Psoas muscle (tissue), 8 donors: Measurements from ENCODE around the gene ASB2. TPM values are rescaled to one million over a fixed set of nuclear protein-coding genes. Genes with fewer than 3 reads are reported as not detected.

Experiments
- ATAC-seq, 4 donors: fragments of 200-7000 bp; cut with Tn5 transposase; one replicate each; pipeline ENCODE4 v1.9.1; 2020; ENCODE audit warnings: moderate library complexity in 3 of 4, mild to moderate bottlenecking in 2 of 4
- DNase-seq, 2 donors: peaks; one replicate each; pipeline ENCODE4 v3.0.0-alpha.2; 2020
- H3K27ac ChIP-seq: fragments of 200-600 bp; one replicate; pipeline ENCODE4 v1.8.0; 2022
- H3K27me3 ChIP-seq, 3 donors: fragments of 200-600 bp in 1 of 3; one replicate each; pipeline versions ENCODE4 v1.6.1 to v1.8.0; 2013 to 2022; ENCODE audit warnings: low read length in 2 of 3, mild to moderate bottlenecking in 2 of 3, moderate library complexity in 1 of 3; ENCODE audit not compliant: insufficient read depth in 3 of 3
- H3K36me3 ChIP-seq, 2 donors: fragments of 200-600 bp in 1 of 2; one replicate each; pipeline versions ENCODE4 v1.6.1 to v1.8.0; 2013 to 2022; ENCODE audit warnings: low read depth in 1 of 2, mild to moderate bottlenecking in 1 of 2, moderate library complexity in 1 of 2; ENCODE audit not compliant: insufficient read depth in 1 of 2
- H3K4me1 ChIP-seq: fragments of 200-600 bp; one replicate; pipeline ENCODE4 v1.8.0; 2022
- H3K4me3 ChIP-seq: fragments of 200-600 bp; one replicate; pipeline ENCODE4 v1.8.0; 2022; ENCODE audit warnings: mild to moderate bottlenecking
- H3K9me3 ChIP-seq: fragments of 200-600 bp; one replicate; pipeline ENCODE4 v1.8.0; 2022
- CTCF ChIP-seq: fragments of 200-600 bp; IDR thresholded peaks from one replicate; pipeline ENCODE4 v1.8.0; 2022; ENCODE audit warnings: antibody characterized with exemption
- WGBS, 3 donors: extraction: QIAGEN DNeasy Blood & Tissue Kit; methylation state at CpG; one replicate each; pipeline versions ENCODE4 v1.1.6 to v1.1.7; 2013; 5-methylcytosine and 5-hydroxymethylcytosine counted together
- intact Hi-C, 2 donors: fragments of 100-400 bp; cut with DNase I; formaldehyde crosslinking; loops; one replicate each; pipeline versions ENCODE4 v1.11.0 to v1.14.2; 2022
- polyA plus RNA-seq, 3 donors: library from polyadenylated mRNA; stranded (reverse); fragments of 200-250 nt; gene quantifications; one replicate each; pipeline ENCODE4 v1.2.3, GENCODE V29; 2013
- total RNA-seq, 4 donors: library from RNA; stranded (reverse); fragmentation: NEBNext Ultra II Directional in 2 of 4; extraction: Animal tissue kit (Norgen Biotek cat#: 25700) in 2 of 4; gene quantifications; one replicate each; pipeline versions ENCODE4 v1.2.1 to v1.2.4, GENCODE V29; 2021 to 2023
- donor health status: healthy with polysubstance abuse.
- donor health status: DM: no; HTN: no; CAD: no; lungs with moderate emphysema.
- donor health status: Bipolar disorder and iron deficiency.
- donor health status: healthy.
- donor health status: DM: yes; HTN: yes; CAD: no.
- donor health status: DM: no; HTN: no; CAD: no.
- donor health status: DM: no; HTN: no; CAD: no.
- donor health status: DM: yes; HTN: yes; CAD: no.

The ASB2 gene
- total and polyA plus RNA-seq, 7 donors: 41.2 to 460 (median 230) TPM

- no peaks in the 10 kb centered on the region for H3K27me3 ChIP-seq
- WGBS, 3 donors: 18 to 27% (median 26%) methylated on average over 2 of the region's 2 CpGs
- intact Hi-C loops: no loop called here
- no peaks in the 10 kb centered on the region for H3K9me3 ChIP-seq
- peak in 1 of 2 donors; percentile 8 for DNase-seq
- peaks cover 0 to 19% of the 10 kb centered on the region in 2 donors for H3K36me3 ChIP-seq
- no peaks in the 10 kb centered on the region for H3K4me1 ChIP-seq
- H3K4me3 ChIP-seq: no peak overlapping the region
- H3K27ac ChIP-seq: no peak overlapping the region
- ATAC-seq: no peak
- TF ChIP-seq CTCF: no peak
Observed at GRCh38 chr14:93915800-93916199, 60.6 kb downstream of the ASB2 start.

DNA sequence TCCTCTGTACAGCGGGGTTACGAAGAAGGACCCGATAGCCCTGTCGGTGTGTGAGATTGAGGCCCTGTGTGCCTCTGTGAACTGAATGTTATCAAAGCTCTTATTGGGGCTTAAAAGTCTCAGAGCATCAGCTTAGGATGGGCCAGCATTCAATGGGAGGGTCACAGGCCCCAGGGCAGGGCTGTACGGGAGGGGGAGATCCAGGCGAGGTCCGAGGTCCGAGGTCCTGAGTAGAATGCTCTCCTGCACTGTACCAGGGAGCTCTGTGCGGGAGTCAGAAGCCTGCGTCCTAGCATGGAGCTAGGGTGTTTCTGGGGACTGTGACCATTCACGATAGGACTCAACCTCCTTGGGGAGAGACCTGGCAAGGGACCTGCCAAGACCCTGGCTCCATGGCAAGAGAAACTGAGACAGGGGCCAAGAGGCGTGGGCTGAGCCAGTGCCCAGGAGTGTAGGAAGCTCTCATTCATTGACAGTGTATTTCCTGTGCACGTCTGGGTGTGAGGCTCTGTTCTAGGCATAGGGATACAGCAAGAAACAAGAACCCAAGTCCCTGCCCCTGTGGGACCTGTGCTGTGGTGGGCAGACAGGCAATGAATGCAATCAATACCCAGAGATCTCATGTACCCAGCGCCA is 61.2 kb downstream of the ASB2 start:
- 74 to 82% (median 75%) methylated on average over 14 of the region's 14 CpGs for WGBS, 3 donors
- Histone ChIP-seq H3K27me3 (no peaks in the 10 kb centered on the region), H3K36me3 (peaks cover 0 to 13% of the 10 kb centered on the region in 2 donors), H3K27ac (no peak overlapping the region), H3K4me1 (no peaks in the 10 kb centered on the region), H3K9me3 (no peaks in the 10 kb centered on the region), H3K4me3 (no peak overlapping the region)
- ATAC-seq (peak in 1 of 4 donors; percentile 5), DNase-seq (peak in 1 of 2 donors; percentile 36)
- intact Hi-C loops: no loop called here
- no peak for TF ChIP-seq CTCF

- Histone ChIP-seq H3K36me3 (peaks cover 0 to 10% of the 10 kb centered on the region in 2 donors), H3K4me3 (no peak overlapping the region), H3K4me1 (no peaks in the 10 kb centered on the region), H3K27ac (no peak overlapping the region), H3K27me3 (no peaks in the 10 kb centered on the region), H3K9me3 (no peaks in the 10 kb centered on the region)
- 85 to 94% (median 94%) methylated on average over 4 of the region's 4 CpGs for WGBS, 3 donors
- DNase-seq (peak in 1 of 2 donors; percentile 25), ATAC-seq (no peak)
- intact Hi-C loops: no loop called here
- TF ChIP-seq CTCF: no peak
Observed at GRCh38 chr14:93914278-93914677, 62.1 kb downstream of the ASB2 start.

DNA sequence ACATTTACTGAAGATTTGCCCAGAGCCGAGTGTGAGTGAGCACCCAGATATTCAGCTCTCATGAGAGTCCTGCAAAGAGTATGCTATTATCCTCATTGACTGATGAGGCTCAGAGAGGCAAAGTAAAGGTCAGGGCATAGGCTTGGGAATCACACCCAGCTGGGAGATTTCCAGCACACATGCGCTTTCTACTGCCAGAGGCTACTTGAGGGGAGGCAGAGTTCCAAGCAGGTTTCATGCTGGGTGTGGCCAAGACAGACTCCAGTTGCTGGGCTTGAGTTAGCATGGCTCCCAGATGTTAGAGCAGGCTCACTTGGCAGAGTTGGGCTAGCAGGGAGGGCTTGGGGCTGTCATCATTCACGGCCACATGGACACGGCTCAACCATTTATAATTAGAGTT is 63.6 kb downstream of the ASB2 start:
- Histone ChIP-seq H3K9me3 (no peaks in the 10 kb centered on the region), H3K4me3 (no peak overlapping the region), H3K36me3 (peaks cover 0 to 5% of the 10 kb centered on the region in 2 donors), H3K27ac (no peak overlapping the region), H3K4me1 (no peaks in the 10 kb centered on the region), H3K27me3 (no peaks in the 10 kb centered on the region)
- TF ChIP-seq CTCF: no peak
- DNase-seq (peak in 1 of 2 donors; percentile 23), ATAC-seq (peak in 1 of 4 donors; percentile 21)
- WGBS, 3 donors: 47 to 63% (median 58%) methylated on average over 4 of the region's 4 CpGs
- intact Hi-C loops: no loop called here
